HAP-1 (cell line): ENCODE measurements around the gene SSBP3.

Experiments
- DNase-seq, 2 experiments: peaks; one replicate each; pipeline ENCODE4 v3.0.0-alpha.2; 2016 to 2020; ENCODE audit warnings: low spot score in 2 of 2
- H3K27me3 ChIP-seq: fragments of 250-450 bp; sonication (Bioruptor Pico); 2 replicates; pipeline ENCODE4 v1.5.1; 2020; ENCODE audit warnings: low read depth, mild to moderate bottlenecking, moderate library complexity
- H3K36me3 ChIP-seq: fragments of 250-450 bp; sonication (Bioruptor Pico); replicated peaks from 2 replicates; pipeline ENCODE4 v1.5.1; 2020; ENCODE audit warnings: mild to moderate bottlenecking
- H3K4me1 ChIP-seq: fragments of 250-450 bp; sonication (Bioruptor Pico); 2 replicates; pipeline ENCODE4 v1.5.1; 2020; ENCODE audit warnings: mild to moderate bottlenecking
- H3K4me3 ChIP-seq: fragments of 250-450 bp; sonication (Bioruptor Pico); 2 replicates; pipeline ENCODE4 v1.5.1; 2020; ENCODE audit warnings: mild to moderate bottlenecking, moderate library complexity
- H3K9me3 ChIP-seq: fragments of 250-450 bp; sonication (Bioruptor Pico); 2 replicates; pipeline ENCODE4 v1.5.1; 2020; ENCODE audit warnings: mild to moderate bottlenecking, moderate library complexity
- in situ Hi-C: fragments of 300-500 bp; cut with MboI; formaldehyde crosslinking; loops from 3 replicates; pipeline ENCODE4 v1.14.3; 2020; ENCODE audit warnings: low sequenced_read_pairs, inconsistent platforms, mixed read lengths

SSBP3 gene

GRCh38 chr1:54176621-54177327 is 229.4 kb downstream of the SSBP3 start:
- no peaks in the 10 kb centered on the region for H3K9me3 ChIP-seq
- H3K4me1 ChIP-seq: no peaks in the 10 kb centered on the region
- DNase-seq: no peak
- peaks cover 6% of the 10 kb centered on the region for H3K36me3 ChIP-seq
- no peaks in the 10 kb centered on the region for H3K27me3 ChIP-seq
- in situ Hi-C loops: no loop called here
- no peak overlapping the region for H3K4me3 ChIP-seq
